HFF-Myc (cell line): Measurements from ENCODE around the gene GMDS.

Experiments used
- DNase-seq: peaks from one replicate; pipeline ENCODE4 v3.0.0-alpha.2; 2011; ENCODE audit warnings: low read depth; ENCODE audit errors: extremely low read depth
- H3K4me3 ChIP-seq: replicated peaks from 2 replicates; pipeline ENCODE4 v1.5.1; 2011; ENCODE audit warnings: low read depth, mild to moderate bottlenecking, control low read depth, low read length
- TF ChIP-seq, protein P1 (sequence below): IDR thresholded peaks from 2 replicates; pipeline ENCODE4 v1.5.1; 2012; ENCODE audit warnings: mild to moderate bottlenecking, low read depth, low read length, control low read depth; ENCODE audit errors: missing control alignments

GMDS gene

DNA sequence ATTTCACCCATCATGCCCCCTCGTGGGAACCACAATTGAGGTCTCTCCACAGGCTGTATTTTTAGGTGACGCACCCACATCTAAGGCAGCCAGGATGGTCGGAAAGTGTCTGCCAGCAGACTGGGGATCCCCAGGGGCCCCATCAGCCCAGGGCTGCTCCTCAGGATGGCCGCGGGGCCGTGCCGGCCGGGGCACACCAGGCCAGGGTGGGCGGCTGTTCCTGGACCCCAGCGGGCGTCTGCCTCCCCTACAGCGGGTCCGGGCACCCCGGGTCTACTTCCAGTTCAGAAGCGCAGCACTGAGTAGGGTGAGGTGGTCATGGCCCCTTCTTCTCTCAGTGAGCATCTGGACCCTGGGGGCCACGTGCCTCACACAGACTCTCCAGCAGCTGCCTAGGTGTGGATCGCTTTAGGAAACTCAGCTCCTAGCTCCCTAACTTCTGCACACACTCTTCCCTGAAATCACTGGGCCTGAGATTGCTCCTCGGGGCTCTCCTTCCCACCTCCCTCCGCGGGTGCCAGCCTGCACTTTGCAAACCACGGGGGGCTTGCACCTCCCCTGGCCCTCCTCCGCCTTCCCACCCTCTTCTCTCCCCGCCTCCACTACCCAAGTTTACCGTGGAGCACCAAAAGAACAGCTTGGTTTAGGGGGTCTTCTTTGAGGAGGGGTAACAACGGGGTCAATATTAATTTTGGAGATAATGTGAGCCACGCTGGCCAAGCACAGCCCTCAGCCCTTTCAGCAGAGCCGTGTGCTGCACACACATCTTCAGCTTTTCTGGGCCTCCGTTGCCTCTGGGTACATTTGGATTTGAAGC is 649.9 kb downstream of the GMDS start:
- DNase-seq = no peak
- TF ChIP-seq, protein P1, sequence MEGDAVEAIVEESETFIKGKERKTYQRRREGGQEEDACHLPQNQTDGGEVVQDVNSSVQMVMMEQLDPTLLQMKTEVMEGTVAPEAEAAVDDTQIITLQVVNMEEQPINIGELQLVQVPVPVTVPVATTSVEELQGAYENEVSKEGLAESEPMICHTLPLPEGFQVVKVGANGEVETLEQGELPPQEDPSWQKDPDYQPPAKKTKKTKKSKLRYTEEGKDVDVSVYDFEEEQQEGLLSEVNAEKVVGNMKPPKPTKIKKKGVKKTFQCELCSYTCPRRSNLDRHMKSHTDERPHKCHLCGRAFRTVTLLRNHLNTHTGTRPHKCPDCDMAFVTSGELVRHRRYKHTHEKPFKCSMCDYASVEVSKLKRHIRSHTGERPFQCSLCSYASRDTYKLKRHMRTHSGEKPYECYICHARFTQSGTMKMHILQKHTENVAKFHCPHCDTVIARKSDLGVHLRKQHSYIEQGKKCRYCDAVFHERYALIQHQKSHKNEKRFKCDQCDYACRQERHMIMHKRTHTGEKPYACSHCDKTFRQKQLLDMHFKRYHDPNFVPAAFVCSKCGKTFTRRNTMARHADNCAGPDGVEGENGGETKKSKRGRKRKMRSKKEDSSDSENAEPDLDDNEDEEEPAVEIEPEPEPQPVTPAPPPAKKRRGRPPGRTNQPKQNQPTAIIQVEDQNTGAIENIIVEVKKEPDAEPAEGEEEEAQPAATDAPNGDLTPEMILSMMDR = no peak
- no peak overlapping the region for H3K4me3 ChIP-seq

DNA sequence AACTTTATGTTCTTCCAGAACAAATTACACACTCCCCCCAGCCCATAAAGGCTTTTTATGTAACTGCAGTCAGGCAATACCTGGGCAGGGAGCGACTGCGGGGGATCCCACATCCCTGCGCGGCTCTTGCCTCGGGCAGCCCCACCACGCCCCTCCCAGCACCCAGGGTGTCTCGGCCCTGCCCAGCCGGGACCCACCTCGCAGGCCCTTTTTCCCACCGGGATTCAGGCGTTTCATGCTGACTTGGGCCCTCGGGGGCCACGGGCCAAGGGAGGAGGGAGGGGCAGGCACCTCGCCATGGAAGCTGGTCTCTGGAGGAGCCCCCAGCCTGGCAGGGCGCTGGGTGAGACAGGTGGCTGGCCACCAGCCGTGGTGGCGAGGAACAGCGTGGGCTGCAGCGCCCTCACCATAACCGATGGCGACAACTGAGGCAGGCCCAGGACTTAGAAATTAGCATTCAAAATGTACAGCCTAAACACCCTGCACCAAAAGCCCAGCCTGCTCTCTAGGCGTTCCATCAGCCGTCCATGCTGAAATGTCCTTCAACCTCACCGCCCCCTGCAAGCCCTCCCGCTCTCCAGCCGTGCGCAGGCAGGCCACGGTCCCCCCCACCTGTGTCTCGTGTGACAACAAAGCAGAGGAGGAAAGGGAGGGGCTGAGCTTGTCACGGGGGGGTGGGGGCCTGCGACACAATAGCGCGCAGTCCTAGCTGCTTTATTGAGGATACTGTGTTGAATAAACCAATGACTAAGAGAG is 650.8 kb downstream of the GMDS start:
- TF ChIP-seq, protein P1 = no peak
- DNase-seq = no peak
- H3K4me3 ChIP-seq = no peak overlapping the region

DNA sequence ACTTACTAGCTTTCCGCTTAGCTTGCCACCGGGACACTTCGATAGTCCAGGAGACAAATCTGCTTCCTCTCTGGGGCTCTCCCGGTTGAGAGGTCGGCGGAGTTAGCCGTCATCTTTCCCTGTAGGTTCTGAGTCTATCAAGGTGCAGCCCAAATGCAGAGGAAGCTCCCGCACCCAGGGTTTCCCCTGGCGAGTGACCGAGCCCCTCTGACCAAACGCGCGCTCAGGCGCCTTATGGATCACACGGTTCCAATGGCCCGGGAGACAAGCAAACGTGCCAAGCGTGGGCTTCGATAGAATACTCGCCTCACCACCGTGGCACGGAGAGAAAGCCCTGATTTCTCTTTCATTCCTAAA is 651.5 kb downstream of the GMDS start:
- TF ChIP-seq, protein P1 = no peak

DNA sequence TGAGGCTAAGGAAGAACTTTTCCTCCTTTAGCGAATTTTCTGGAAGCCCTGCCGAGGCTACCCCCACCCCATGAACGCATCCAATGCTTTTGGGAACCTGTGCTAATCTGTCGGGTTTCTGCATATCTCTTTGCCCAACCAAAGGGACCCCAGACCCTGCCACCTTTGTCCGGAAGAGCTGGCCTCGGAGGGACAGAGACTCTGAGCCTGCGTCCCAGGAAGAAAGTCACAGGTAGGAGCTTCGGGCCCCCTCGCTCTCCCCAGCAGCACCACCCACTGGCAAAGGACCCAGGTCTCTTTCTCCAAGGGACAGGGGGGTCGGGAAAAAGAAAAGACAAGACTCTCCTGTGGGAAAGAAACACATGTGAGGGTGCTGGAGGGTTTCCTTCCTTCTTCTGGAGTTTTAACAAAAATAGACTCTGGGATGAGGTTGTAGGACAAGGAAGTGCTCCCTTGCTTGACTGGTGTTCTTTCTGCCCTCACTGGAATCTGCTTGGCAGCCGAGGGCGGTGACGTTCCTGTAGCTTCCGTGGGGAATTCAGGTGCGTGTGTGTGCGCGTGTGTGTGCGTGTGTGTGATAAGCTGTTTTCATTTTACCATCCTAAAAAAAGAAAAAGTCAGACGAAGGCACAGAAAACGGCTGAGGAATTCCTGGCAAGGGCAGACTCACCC is 652.0 kb downstream of the GMDS start:
- no peak for DNase-seq
- no peak overlapping the region for H3K4me3 ChIP-seq
- TF ChIP-seq, protein P1 = no peak

More for the DNA sequence above, 651.5 kb downstream of the GMDS start:
- H3K4me3 ChIP-seq = no peak overlapping the region
- no peak for DNase-seq

DNA sequence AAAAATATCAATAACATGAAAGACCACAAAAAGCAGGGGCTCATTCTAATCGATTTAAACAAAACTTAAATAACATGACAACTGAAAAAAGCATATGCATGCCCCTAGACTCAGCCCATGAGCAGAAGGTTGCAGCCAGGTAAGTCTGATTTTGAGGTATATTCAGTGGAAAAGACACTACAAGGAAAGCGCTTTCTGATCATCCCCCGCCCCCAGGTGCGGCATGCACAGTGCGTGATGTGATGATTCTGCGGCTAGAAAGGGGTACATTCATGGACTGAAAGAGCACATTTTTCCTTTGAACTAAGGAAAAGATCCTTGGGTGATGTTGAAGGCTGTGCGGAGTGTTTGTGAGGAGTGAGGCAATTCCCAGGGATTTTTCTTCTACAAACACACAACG is 652.6 kb downstream of the GMDS start:
- no peak overlapping the region for H3K4me3 ChIP-seq
- TF ChIP-seq, protein P1 = no peak
- DNase-seq = no peak

DNA sequence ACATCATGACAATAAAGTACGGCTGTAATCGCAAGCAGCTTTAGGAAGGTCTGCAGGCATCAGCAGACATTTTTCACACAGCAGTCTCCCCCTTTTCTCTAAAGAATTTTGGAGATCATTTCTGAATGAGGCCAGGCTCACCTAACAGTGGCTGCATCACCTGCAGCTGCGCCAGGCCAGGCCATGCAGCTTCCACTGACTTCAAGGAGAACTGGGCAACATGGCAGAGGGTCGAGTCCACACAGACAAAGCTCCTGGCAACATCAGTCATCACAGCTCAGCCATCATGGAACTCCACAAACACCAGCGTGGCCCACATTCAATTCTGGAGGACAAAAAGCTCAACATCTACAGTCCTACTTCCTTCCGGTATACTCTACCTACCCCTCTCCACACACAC is 653.5 kb downstream of the GMDS start:
- no peak for DNase-seq
- H3K4me3 ChIP-seq = no peak overlapping the region
- TF ChIP-seq, protein P1 = no peak
